ENCODE results near the gene SBNO2. TPM values are rescaled to one million over a fixed set of nuclear protein-coding genes. Genes with fewer than 3 reads are reported as not detected.

SBNO2 gene
- total and polyA plus RNA-seq, 2 donors (not counting 3 experiments of a cell fraction or from before 2014, with no cell fraction given), result 31.4 to 65.7 TPM

DNA sequence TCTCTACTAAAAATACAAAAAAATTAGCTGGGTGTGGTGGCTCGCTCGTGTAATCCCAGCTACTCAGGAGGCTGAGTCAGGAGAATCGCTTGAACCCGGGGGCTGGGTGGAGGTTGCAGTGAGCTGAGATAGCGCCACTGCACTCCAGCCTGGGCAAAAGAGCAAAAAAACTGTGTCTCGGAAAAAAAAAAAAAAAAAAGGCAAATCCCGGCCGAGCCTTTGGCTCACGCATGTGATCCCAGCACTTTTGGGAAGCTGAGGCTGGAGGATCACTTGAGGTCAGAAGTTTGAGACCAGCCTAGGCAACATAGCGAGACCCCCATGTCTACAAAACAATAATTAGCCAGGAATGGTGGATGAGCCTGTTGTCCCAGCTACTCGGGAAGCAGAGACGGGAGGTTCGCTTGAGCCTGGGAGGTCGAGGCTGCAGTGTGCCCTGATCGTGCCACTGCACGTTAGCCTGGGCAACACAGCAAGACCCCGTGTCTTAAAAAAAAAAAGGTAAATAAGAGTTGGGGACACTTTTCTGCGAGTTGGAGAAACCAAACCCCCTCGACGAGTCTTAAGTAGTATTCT is 70.8 kb downstream of the SBNO2 start:
- BruUV-seq (replicated peaks), result TSS peak; percentile 71
- Histone ChIP-seq H3K4me2 (ENCODE audit: insufficient read depth, low read length) (no peak overlapping the region), H4K20me1 (replicated peaks; ENCODE audit: control insufficient read depth, extremely low read depth, insufficient read depth, low read length) (no peaks in the 10 kb centered on the region), H3K9me3 (replicated peaks; ENCODE audit: control insufficient read depth, insufficient read depth, low read length) (peaks cover 2% of the 10 kb centered on the region), H3K4me1 (ENCODE audit: control insufficient read depth, extremely low read depth, insufficient read depth, low read length) (peaks cover 31% of the 10 kb centered on the region), H2AFZ (ENCODE audit: low read depth, low read length) (no peak overlapping the region), H3K9me1 (replicated peaks; ENCODE audit: control insufficient read depth, extremely low read depth, insufficient read depth, low read length) (no peaks in the 10 kb centered on the region), H3K9ac (replicated peaks; ENCODE audit: extremely low read depth, insufficient read depth, low read length) (no peak overlapping the region), H3K36me3 (ENCODE audit: control insufficient read depth in 2 of 2, extremely low read depth in 1 of 2, insufficient read depth in 2 of 2, low read length in 2 of 2) (peaks cover 2 to 16% of the 10 kb centered on the region in 2 experiments), H3K4me3 (replicated peaks in 1 of 3; ENCODE audit: insufficient read depth in 1 of 3, low read depth in 1 of 3, low read length in 3 of 3) (no peak overlapping the region), H3K27me3 (ENCODE audit: control insufficient read depth in 2 of 2, insufficient read depth in 2 of 2, low read length in 2 of 2) (no peaks in the 10 kb centered on the region), H3K27ac (ENCODE audit: insufficient read depth, low read depth, low read length) (peak overlapping the region; percentile 93), H3K79me2 (ENCODE audit: control insufficient read depth, insufficient read depth, low read length) (peaks cover 18% of the 10 kb centered on the region)
- DNase-seq (ENCODE audit: low read depth, low spot score) (no peak), FAIRE-seq (no peak)
- CTCF ChIA-PET, result interaction anchor here (1.0 to 2.8 kb wide), 7 partner anchors 10 to 111 kb away, joined by 3 to 21 read pairs (median 4); no protein-coding TSS in a partner anchor
- intact Hi-C loops (cut with micrococcal nuclease), result loop anchor here (2.0 to 10.0 kb wide), 2 partner anchors 138 to 168 kb away; partner anchors contain the start of gene ATP5F1D
- dilution Hi-C loops (cut with MboI; ENCODE audit: extremely low pct_ligation_motif_present, low sequenced_read_pairs), result no loop called here
- POLR2A ChIA-PET, result interaction anchor here (0.7 to 1.6 kb wide), 5 partner anchors 20 to 150 kb away, joined by 3 to 4 read pairs (median 3); no protein-coding TSS in a partner anchor
- TF ChIP-seq JUN (IDR thresholded peaks at IDR 0.05; ENCODE audit: borderline replicate concordance, insufficient read depth, insufficient read length, low read depth) (no peak), POLR2AphosphoS5 (IDR thresholded peaks at IDR 0.05; ENCODE audit: insufficient read depth, low read depth, low read length) (no peak), MYC (IDR thresholded peaks at IDR 0.05; ENCODE audit: low read depth, low read length) (no peak), POLR2A (IDR thresholded peaks at IDR 0.05; ENCODE audit: low read depth, low read length) (no peak), EZH2 (IDR thresholded peaks at IDR 0.05; ENCODE audit: borderline replicate concordance, low read depth, low read length, severe bottlenecking) (no peak), FOS (IDR thresholded peaks at IDR 0.05; ENCODE audit: borderline replicate concordance, insufficient read depth, low read length) (no peak), GATA2 (IDR thresholded peaks at IDR 0.05; ENCODE audit: insufficient read depth, insufficient read length, low read depth, low read length) (no peak)
- TF ChIP-seq, protein P1, sequence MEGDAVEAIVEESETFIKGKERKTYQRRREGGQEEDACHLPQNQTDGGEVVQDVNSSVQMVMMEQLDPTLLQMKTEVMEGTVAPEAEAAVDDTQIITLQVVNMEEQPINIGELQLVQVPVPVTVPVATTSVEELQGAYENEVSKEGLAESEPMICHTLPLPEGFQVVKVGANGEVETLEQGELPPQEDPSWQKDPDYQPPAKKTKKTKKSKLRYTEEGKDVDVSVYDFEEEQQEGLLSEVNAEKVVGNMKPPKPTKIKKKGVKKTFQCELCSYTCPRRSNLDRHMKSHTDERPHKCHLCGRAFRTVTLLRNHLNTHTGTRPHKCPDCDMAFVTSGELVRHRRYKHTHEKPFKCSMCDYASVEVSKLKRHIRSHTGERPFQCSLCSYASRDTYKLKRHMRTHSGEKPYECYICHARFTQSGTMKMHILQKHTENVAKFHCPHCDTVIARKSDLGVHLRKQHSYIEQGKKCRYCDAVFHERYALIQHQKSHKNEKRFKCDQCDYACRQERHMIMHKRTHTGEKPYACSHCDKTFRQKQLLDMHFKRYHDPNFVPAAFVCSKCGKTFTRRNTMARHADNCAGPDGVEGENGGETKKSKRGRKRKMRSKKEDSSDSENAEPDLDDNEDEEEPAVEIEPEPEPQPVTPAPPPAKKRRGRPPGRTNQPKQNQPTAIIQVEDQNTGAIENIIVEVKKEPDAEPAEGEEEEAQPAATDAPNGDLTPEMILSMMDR (IDR thresholded peaks at IDR 0.05; ENCODE audit: extremely low read depth in 1 of 2, insufficient read depth in 1 of 2, low read depth in 1 of 2, low read length in 2 of 2), result no peak
- TF ChIP-seq, protein P2, sequence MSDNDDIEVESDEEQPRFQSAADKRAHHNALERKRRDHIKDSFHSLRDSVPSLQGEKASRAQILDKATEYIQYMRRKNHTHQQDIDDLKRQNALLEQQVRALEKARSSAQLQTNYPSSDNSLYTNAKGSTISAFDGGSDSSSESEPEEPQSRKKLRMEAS (IDR thresholded peaks at IDR 0.05; ENCODE audit: insufficient read depth, insufficient read length), result no peak

Measured in endothelial cell of umbilical vein (primary cell).